Measurements from ENCODE around the gene AKR1B15.
"Not testable (repeated sequence)": the region's sequence is repeated elsewhere in the genome, so short reads cannot be mapped to it uniquely, and the experiment has no call there.

Gene AKR1B15

DNA sequence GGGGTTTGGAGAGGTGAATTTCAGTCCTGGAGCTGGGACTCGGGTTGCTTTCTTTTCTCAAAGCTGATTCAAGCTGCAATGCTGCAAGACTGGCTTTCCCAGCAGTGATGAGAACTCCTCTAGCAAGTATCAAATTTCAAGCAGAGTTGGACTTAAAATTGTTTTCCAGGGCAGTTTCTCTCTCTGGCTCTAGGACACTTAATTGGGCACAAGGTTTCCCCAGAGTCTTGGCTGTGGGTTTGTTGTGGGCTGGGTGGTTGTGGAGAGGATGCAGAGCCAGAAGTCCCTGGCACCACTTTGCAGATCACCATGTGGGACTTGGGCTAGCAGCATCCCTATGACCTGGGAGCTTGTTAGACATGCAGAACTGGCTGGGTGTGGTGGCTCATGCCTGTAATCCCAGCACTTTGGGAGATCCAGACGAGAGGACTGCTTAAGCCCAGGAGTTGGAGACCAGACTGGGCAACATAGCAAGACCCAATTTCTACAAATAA, 16.8 kb downstream of the AKR1B15 start:
- DNase-seq = no peak

DNA sequence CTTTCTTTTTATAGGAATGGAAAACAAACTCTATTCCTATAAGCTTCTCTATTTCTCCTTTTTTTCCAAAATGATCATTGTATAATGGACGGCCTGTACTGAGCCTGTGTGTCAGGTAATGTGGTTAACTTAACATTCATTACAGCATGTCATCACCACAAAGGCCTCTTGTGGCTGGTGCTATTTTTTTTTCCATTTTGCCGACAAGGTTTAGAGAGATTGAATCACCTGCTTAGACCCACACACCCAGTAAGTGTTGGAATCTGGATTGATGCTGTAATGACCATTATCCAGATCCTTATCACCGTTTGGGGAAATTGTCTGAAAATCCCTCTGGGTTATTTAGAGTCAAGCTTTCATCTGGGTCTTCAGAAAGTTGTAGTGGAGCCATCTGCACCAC, 18.5 kb downstream of the AKR1B15 start:
- DNase-seq = no peak

DNA sequence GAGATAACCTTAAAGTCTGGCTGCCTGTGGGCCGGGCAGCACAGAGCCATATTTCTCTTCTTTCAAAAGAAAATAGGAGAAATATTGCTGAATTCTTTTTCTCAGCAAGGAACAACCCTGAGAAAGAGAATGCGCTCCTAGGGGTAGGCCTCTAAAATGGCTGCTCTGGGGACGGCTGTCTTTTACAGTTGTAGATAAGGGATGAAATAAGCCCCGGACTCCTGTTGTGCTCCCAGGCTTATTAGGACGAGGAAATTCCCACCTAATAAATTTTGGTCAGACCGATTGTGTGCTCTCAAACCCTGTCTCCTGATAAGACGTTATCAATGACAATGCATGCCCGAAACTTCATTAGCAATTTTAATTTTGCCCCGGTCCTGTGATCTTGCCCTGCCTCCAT, 21.1 kb downstream of the AKR1B15 start:
- DNase-seq = not testable (repeated sequence)

DNA sequence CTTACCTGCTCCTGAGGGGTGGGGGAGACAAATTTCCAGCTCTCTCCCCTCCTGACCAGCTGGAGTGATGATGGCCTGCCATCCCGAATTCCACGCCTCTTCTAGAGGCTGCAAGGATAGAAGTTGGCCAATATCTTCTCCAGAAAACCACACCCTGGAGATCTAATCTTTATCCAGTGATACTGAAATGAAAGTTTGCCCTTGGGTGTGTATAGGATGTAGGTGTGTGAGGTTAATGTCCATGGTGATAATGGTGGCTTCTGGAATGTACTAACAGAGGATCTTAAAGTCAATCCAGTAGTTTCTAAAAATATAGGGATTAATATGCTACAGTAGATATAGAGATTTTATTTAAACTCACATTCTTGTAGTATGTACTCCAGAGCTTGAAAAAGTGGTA, 22.2 kb downstream of the AKR1B15 start:
- no peak for DNase-seq

DNA sequence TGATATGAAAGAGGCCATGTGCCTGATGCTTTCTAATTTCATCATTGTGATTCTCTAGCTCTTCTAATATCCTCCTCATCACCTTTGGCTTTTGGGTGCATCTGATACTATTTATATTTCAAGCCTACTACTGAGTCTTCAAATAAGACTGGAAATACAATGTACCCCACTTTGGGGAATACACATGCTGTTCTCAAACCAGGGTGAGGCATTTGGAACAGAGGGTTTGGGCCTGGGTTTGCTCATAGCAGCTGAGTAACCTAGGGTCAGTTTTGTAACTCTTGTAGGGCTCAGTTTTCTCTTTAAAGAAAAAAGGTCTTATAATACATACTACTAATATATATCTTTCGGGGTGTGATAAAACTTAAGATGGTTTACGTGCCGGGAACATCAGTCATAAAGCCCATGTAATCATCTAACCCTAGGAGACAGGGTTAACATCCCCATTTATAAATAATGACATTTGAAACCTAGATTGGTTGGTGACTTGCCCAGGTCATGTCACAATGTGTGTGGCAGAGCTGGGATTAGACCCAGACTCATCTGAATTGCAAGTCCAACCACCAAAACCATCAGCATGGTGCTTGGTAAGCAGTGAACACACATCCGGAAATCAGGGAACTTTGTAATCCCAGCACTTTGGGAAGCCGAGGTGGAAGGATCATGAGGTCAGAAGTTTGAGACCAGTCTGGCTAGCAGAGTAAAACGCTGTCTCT, 23.0 kb downstream of the AKR1B15 start:
- DNase-seq = no peak

DNA sequence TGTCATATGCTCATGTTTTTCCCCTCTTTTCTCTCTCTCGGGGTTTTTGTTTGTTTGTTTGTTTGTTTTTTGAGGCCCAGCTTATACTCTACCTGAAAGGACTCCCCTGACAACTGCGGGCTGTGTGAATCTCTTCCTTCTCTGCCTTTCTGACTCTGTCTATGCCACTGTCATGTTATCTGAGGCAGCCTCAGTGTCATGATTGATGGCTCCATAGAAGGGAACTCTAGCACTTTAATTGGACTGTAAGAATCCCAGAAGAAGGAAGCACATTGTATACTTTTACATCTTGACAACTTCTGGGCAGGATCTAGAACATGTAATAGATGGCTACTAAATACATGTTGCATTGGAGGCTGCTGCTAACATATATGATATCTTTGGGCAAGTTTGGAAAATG, 25.4 kb downstream of the AKR1B15 start:
- no peak for DNase-seq

DNA sequence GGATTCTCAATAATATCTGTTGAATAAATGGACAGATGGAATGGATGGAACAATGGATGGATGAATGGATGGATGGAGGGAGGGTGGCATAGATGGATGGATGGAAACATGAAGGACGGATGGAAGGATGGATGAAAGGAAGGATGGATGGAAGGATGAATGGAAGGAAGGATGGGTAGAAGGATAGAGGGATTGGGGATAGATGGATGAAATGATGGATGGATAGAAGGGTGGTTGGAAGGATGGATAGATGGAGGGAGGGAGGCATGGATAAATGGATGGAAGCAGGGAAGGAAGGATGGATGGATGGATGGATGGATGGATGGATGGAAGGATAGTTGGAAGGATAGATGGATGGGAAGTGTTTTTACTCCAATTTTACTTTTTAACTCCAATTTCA, 35.4 kb downstream of the AKR1B15 start:
- no peak for DNase-seq

DNA sequence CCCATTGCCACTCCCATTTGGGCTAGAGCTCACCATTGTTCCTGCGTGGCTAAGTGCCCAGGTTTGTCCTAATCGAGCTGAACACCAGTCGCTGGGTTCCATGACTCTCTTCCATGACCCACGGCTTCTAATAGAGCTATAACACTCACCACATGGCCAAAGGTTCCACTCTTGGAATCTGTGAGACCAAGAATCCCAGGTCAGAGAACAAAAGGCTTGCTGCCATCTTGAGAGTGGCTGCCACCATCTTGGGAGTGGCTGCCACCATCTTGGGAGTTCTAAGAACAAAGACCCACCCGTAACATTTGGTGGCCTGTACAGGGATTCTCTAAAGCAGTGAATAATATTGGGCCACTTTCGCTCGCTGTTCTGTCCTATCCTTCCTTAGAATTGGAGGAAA, 37.0 kb downstream of the AKR1B15 start:
- no peak for DNase-seq

DNA sequence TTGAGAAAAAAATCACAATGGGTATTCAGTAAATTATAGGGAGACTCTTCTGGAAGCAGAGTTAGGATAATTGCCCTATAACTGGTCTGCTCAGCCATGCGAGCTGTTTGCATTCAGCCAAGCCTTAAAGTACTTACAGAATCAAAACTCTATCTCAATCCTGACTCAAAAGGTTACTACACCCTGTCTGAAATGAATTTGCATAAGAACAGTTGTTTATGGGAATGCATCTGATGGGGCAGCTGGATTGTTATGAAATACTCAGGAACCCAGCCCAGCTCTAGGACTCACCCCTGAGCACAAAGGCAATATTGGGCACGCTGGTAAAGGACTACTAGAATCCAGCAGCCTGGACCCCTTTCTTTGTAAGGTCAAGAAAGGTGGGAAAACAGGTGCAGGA, 38.8 kb downstream of the AKR1B15 start:
- no peak for DNase-seq

DNA sequence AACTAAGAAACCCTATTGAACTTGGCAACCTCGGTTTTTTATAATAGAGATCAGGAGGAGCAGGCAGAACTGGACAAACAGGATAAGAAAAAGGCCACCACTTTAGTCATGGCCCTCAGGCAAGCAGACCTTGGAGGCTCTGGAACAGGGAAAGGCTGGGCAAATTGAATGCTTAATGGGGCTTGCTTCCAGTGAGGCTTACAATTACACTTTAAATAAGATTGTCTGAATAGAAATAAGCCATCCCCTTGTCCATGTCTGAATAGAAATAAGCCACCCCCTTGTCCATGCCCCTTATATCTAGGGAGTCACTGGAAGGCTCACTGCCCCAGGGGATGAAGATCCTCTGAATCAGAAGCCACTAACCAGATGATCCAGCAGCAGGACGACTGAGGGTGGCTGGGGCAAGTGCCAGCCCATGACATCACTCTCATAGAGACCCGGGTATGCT, 40.6 kb downstream of the AKR1B15 start:
- DNase-seq = no peak

DNA sequence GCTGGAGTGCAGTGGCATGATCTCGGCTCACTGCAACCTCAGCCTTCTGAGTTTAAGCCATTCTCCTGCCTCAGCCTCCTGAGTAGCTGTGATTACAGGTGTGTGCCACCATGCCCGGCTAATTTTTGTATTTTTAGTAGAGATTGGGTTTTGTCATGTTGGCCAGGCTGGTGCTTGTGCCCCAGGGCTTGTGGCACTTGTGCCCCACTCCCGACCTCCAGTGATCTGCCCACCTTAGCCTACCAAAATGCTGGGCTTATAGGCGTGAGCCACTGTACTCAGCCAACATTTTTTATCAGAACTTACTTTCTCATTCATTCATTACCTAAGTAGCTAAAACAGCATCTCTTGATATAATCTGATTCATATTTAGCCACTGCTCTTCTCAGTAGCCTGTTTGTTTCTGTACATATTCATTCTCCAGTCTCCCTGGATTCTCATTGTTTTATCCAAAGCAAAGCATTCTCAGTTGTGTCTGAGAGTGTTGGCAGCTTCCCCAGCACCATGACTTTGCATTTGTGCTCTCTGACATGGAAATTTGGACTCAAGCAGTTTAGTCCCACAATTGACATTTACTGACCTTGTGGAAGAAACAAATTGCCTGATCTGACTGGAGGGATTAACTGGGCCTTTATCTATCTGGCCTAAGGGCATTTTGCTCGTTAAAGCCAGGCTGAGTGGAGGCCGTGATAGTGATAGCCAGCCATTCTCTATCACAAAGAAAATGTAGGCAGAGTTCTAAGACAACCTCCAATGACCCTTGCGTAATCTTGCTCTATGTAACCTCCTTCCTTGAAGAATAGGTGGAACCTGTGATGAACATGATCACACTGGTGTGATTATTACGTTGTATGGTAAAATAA, 44.9 kb downstream of the AKR1B15 start:
- DNase-seq = no peak

DNA sequence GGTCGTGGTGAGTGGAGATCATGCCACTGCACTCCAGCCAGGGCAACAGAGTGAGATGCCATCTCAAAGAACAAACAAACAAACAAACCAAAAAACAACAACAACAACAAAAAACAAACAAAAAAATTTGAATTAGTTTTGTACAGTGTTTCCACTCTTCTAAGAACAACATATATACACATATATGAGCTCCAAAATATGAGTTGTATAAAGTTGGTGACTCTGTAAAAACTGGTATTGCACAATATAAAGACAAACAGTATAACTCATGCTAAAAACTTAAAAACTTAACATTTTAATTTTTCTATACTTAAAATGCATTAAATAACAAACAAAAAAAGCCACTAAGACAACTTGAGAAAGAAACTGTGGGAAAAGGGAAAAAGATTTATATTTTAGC, 46.0 kb downstream of the AKR1B15 start:
- DNase-seq = no peak

DNA sequence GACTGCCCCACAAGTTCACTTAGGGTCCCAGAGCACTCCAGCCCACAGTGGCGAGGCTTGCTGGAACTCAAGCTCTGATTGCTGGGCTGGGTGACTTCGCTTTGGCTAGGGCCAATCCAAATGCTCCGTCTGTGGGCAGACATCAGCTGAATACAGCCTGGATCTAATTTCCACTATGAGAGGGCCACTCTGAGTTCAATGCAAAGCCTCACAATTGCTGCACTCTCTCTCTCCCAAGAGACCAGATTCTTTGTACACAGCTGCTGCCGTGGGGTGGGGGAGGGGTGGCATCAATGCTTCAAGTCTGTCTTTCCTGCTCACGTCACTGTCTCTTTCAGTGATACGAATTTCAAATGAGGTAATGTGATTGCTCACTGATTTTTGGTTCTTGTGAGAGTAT, 50.5 kb downstream of the AKR1B15 start:
- no peak for DNase-seq

DNA sequence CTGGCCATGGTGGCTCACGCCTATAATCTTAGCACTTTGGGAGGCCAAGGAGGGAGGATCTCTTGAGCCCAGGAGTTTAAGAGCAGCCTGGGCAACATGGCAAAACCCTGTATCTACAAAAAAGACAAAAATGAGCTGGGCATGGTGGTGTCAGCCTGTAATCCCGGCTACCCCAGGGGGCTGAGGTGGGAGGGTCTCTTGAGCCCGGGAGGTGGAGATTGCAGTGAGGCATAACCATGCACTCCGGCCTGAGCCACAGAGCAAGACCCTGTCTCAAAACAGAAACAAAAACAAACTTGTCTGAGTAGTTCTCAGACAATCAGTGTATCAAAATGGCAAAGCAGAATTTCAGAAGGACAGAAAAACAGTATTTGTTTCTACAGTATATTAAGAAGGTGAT, 52.5 kb downstream of the AKR1B15 start:
- DNase-seq = no peak

DNA sequence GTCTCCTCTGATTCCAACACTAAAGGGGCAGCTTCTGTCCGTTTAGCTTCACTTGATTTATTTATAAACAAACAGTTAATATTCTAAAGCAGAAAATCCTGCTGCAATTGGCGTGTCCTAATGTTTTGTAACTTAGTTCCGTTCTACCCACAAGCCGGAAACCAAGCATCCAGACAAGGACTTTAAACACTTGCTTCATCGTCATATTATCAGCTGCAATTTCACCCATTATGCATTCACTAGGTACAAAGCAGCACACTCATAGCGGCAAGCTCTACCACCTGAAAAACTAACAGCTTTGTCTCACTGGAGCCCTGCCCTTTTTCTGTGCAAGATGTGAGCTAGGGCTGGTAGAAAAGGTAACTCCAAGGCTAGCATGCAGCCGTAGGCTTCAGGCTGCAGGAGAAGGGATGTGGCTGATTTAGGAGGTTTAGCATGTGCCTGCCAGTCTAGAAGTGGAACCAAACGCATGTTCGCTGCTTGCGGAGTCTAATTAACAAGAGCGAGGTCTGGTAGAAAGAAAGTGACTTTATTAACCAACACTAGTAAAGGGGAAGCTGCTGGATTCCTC, 54.1 kb downstream of the AKR1B15 start:
- DNase-seq = no peak

DNA sequence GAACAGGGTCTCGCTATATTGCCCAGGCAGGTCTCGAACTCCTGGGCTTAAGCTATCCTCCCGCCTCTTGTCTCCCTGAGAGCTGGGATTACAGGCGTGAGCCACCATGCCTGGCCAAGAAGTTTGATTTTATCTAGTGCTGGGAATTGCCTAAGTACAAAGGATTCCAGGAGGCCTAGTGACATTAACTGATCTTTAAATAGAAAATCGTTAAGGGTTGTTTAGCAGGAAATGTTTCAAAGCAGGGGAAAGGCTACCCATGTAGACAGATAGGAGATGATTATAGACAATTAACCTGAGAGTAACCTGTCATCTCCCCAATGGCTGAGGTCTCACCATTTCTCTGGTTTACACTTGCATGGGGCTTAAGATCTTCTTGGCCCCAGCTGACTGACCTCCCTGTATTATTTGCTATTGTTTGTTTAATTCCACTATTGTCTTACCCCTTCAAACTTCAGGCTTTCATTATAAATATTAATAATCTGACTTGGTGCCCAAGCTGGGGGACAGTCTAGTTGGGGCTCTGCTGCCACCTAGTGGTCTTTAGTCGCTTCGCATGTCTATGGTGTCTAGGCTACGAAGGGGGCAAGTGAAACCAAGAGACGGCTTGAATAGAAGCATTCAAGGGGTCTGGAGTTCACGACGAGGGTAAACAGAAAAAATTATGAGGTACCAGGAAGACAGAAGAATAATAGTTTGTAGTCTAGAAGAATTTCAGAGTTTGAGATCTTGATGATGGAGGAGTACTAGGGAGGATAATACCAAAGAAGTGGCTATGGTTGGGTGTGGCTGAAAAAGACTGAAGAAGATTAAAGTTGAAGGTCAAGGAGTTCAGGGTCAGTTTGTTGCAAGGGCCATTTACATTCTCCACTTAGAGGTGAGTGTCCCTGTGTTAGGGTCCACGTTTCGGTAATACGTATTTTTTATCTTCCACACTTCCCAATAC, 57.3 kb downstream of the AKR1B15 start:
- DNase-seq = peak; percentile 61

DNA sequence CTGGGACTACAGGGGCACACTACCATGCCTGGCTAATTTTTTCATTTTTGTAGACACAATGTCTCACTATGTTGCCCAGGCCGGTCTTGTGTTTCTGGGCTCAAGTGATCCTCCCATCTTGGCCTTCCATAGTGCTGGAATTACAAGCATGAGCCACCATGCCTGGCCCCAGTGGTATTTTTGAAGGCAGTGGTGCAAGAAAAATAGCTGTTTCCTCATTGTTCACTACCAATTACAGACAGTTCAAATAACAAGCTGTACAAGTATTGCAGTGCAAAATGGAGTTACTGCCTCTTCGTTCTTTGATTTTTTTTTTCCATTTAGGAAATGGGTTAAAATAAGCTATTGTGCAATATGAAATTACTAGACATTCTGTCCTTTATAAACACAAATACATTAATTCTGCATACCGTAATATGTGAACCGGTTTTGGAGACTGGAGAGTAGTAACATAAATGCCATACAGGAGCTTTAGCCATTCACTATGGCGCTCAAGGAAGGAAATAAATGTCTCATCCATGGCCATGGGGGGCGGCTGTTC, 62.8 kb downstream of the AKR1B15 start:
- DNase-seq = no peak

DNA sequence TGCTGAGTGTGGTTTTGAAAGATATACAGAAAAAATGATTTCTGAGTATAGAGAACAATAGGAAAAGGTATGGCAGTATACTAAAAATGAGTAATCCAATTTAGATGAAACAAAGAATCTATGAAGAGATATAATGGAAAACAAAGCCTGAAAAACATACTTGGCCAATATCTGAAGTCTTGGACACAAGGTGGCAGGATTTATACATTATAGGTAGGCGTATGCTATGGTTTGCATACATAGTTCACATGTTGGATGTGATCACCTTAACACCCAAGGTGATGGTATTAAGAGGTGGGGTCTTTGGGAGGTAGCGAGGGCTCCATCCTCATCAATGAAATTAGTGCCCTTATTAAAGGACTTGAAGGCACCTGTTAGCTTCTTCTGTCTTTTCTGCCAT, 63.3 kb downstream of the AKR1B15 start:
- no peak for DNase-seq

DNA sequence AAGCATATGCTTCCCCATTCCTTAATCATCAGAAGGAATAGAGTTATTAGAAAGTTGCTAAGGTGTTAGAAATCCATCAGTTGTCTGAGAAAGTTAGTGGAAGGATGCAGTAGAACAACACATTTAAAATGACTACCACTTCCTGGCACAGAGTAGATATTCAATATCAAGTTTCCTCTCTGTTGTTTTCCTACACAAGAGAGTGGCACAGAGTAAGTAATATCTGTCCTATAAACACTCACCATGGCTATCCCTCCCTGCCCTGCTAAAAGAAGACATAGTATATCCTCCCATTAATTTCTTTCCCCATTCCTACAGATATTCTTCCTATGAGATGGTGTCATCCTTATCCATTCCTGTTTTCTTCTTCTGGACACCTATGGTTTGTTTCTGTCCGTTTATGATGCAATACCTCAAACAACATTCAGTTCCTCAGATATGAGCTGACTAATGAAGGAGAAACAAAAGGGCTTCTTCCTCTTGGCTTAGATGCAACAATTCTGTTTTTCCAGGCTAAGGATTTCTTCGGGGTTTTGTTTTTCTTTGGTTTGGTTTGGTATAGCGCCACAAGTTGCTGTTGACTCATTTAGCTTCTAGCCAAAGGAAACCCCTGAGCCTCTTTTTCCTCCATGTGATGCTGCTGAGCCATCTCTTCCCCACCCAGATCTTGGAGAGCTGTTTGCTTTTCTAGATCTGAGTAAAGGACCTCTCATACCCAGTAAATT, 64.9 kb downstream of the AKR1B15 start:
- DNase-seq = peak; percentile 11

DNA sequence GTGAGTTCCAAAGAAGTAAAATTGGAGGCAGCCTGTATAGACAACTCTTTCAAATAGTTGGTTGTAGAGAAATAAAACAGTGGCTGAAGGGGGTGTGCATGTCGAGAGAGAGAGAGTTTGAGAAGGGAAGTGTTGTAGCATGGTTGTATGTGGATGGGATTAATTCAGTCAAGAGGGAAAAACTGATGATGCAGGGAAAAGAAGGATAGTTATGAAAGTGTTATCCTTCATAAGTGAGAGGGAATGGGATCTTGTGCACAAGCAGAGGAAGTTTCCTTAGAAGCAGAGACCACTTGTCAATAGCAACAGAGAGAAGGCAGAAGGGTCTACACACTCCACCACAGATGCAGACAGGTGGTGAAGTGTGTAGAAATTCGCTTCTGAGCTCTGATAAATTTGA, 67.7 kb downstream of the AKR1B15 start:
- DNase-seq = no peak

DNA sequence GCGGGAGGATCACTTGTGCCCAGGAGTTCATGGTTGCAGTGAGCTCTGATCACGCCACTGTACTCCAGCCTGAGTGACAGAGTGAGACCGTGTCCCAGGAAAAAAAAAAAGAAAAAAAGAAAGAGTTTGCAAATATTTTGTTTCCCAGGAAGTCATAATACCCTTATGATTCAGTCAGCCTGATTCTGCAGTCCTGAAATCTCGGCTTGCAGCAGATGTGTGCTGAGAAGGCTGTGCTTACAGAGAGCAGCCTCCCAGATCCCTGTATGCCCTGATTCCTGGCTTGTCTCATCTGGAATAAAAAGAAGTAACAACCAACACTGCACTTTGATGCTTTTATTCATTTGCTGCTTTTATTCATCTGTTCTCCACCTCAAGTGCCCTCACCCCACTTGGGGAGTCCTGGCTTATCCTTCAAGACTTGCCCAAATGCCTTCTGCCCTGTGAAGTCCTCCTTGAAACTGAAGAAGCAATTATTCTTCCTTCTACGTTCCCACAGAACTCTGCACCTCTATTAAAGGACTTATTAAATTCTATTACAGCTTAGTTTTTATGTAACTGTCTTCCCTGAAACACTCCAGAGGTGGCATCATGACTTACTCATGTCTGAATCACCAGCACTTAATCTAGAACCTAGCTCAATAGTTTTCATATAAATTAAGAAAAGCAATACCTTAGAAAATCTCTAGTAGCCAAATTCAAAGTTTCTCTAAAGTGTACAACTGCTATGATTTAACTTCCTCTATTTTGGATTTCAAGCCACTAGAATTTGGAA, 70.0 kb downstream of the AKR1B15 start:
- no peak for DNase-seq
